BLaER1 treated with 17β-estradiol and CSF1 and Interleukin-3, amounts not matched to agents 10 nM and 100 nM (cell line): ENCODE data around the gene SMOC2.

Experiments
- H3K27ac ChIP-seq, 11 experiments: shearing (Covaris generic); formaldehyde crosslinking; 2 replicates each; pipeline ENCODE4 v1.8.1; 2022
- H3K27me3 ChIP-seq, 11 experiments: shearing (Covaris generic); formaldehyde crosslinking; 2 replicates each; pipeline ENCODE4 v1.8.1; 2022
- H3K36me3 ChIP-seq, 11 experiments: shearing (Covaris generic); formaldehyde crosslinking; 2 replicates each; pipeline ENCODE4 v1.8.1; 2022
- H3K4me1 ChIP-seq, 10 experiments: shearing (Covaris generic); formaldehyde crosslinking; 2 replicates each; pipeline ENCODE4 v1.8.1; 2022
- H3K4me2 ChIP-seq, 11 experiments: shearing (Covaris generic); formaldehyde crosslinking; 2 replicates each; pipeline ENCODE4 v1.8.1; 2022
- H3K4me3 ChIP-seq, 10 experiments: shearing (Covaris generic); formaldehyde crosslinking; 2 replicates each; pipeline ENCODE4 v1.8.1; 2022
- H3K9ac ChIP-seq, 11 experiments: shearing (Covaris generic); formaldehyde crosslinking; 2 replicates each; pipeline ENCODE4 v1.8.1; 2022
- H3K9me3 ChIP-seq, 11 experiments: shearing (Covaris generic); formaldehyde crosslinking; replicated peaks in 1 of 11; 2 replicates each; pipeline ENCODE4 v1.8.1; 2022
- H4K20me1 ChIP-seq, 11 experiments: shearing (Covaris generic); formaldehyde crosslinking; 2 replicates each; pipeline ENCODE4 v1.8.1; 2022
- Cebpa-rat ChIP-seq, 11 experiments: shearing (Covaris generic); IDR thresholded peaks; 2 replicates each; pipeline ENCODE4 v1.8.1; 2022

SMOC2 gene

GRCh38 chr6:168439794-168440450, 1.1 kb upstream of the SMOC2 start:
- no peaks in the 10 kb centered on the region for H3K36me3 ChIP-seq
- H3K4me3 ChIP-seq: no peak overlapping the region
- peaks cover 0 to 28% (median 8%) of the 10 kb centered on the region in 11 experiments; a peak in 11 of 22 replicates for H4K20me1 ChIP-seq
- TF ChIP-seq Cebpa-rat (IDR thresholded peaks at IDR 0.05): no peak
- no peak overlapping the region for H3K27ac ChIP-seq
- H3K9ac ChIP-seq: no peak overlapping the region
- no peak overlapping the region; a peak in 1 of 22 replicates for H3K4me2 ChIP-seq
- peaks cover 51 to 69% (median 65%) of the 10 kb centered on the region in 11 experiments for H3K27me3 ChIP-seq
- H3K4me1 ChIP-seq: peaks cover 7 to 19% (median 13%) of the 10 kb centered on the region in 10 experiments
- 0 out of 22 replicates have a peak, but pooled peaks cover 0 to 5% (median 0%) of the 10 kb centered on the region in 11 experiments for H3K9me3 ChIP-seq

GRCh38 chr6:168441434-168442391, 729 bp downstream of the SMOC2 start:
- H3K4me1 ChIP-seq: peaks cover 14 to 28% (median 21%) of the 10 kb centered on the region in 10 experiments
- no peak for TF ChIP-seq Cebpa-rat (IDR thresholded peaks at IDR 0.05)
- H3K4me2 ChIP-seq: peak overlapping the region; percentile 90 to 99 (median 98)
- H3K4me3 ChIP-seq: peak overlapping the region; percentile 47 to 70 (median 60)
- peak overlapping the region in 9 of 11 experiments; percentile 3 to 65 (median 46); a peak in 13 of 22 replicates for H3K9ac ChIP-seq
- peaks cover 0 to 28% (median 8%) of the 10 kb centered on the region in 11 experiments; a peak in 11 of 22 replicates for H4K20me1 ChIP-seq
- peaks cover 51 to 69% (median 65%) of the 10 kb centered on the region in 11 experiments for H3K27me3 ChIP-seq
- no peak overlapping the region for H3K27ac ChIP-seq
- no peaks in the 10 kb centered on the region for H3K9me3 ChIP-seq
- H3K36me3 ChIP-seq: no peaks in the 10 kb centered on the region

- TF ChIP-seq Cebpa-rat (IDR thresholded peaks at IDR 0.05): no peak
- peaks cover 0 to 28% (median 8%) of the 10 kb centered on the region in 11 experiments; a peak in 11 of 22 replicates for H4K20me1 ChIP-seq
- no peak overlapping the region for H3K9ac ChIP-seq
- no peaks in the 10 kb centered on the region for H3K36me3 ChIP-seq
- no peak overlapping the region for H3K4me3 ChIP-seq
- no peaks in the 10 kb centered on the region for H3K9me3 ChIP-seq
- H3K27ac ChIP-seq: no peak overlapping the region
- peaks cover 24 to 37% (median 31%) of the 10 kb centered on the region in 10 experiments for H3K4me1 ChIP-seq
- no peak overlapping the region; a peak in 1 of 22 replicates for H3K4me2 ChIP-seq
- peaks cover 51 to 69% (median 65%) of the 10 kb centered on the region in 11 experiments for H3K27me3 ChIP-seq
Observed at GRCh38 chr6:168442646-168443045, 1.7 kb downstream of the SMOC2 start.

GRCh38 chr6:168447282-168447681, 6.3 kb downstream of the SMOC2 start:
- Histone ChIP-seq H3K4me2 (peak overlapping the region; percentile 66 to 91 (median 78)), H3K4me1 (peaks cover 15 to 47% (median 43%) of the 10 kb centered on the region in 10 experiments), H3K36me3 (no peaks in the 10 kb centered on the region), H3K27ac (peak overlapping the region in 7 of 11 experiments; percentile 27 to 67 (median 51); a peak in 11 of 22 replicates), H3K9me3 (no peaks in the 10 kb centered on the region), H3K9ac (peak overlapping the region in 3 of 11 experiments; percentile 34 to 47 (median 35); a peak in 1 of 22 replicates), H3K4me3 (0 out of 20 replicates have a peak overlapping the region, but pooled peaks of 1 of the 10 experiments have one; percentile 21), H4K20me1 (peaks cover 0 to 2% (median 0%) of the 10 kb centered on the region in 11 experiments; a peak in 5 of 22 replicates), H3K27me3 (peaks cover 14 to 24% (median 20%) of the 10 kb centered on the region in 11 experiments)
- TF ChIP-seq Cebpa-rat (IDR thresholded peaks at IDR 0.05): no peak

GRCh38 chr6:168447700-168448099, 6.7 kb downstream of the SMOC2 start:
- Histone ChIP-seq H3K9ac (no peak overlapping the region), H3K9me3 (no peaks in the 10 kb centered on the region), H3K4me1 (peaks cover 15 to 47% (median 42%) of the 10 kb centered on the region in 10 experiments), H3K36me3 (no peaks in the 10 kb centered on the region), H3K4me3 (no peak overlapping the region), H3K27me3 (peaks cover 10 to 20% (median 16%) of the 10 kb centered on the region in 11 experiments), H4K20me1 (no peaks in the 10 kb centered on the region; a peak in 2 of 22 replicates), H3K27ac (peak overlapping the region in 6 of 11 experiments; percentile 11 to 59 (median 39); a peak in 8 of 22 replicates), H3K4me2 (peak overlapping the region; percentile 66 to 91 (median 78); a peak in 21 of 22 replicates)
- TF ChIP-seq Cebpa-rat (IDR thresholded peaks at IDR 0.05): no peak

- no peak for TF ChIP-seq Cebpa-rat (IDR thresholded peaks at IDR 0.05)
- peak overlapping the region in 4 of 11 experiments; percentile 21 to 59 (median 50); a peak in 2 of 22 replicates for H3K27ac ChIP-seq
- no peaks in the 10 kb centered on the region for H3K36me3 ChIP-seq
- H4K20me1 ChIP-seq: no peaks in the 10 kb centered on the region; a peak in 1 of 22 replicates
- no peaks in the 10 kb centered on the region for H3K9me3 ChIP-seq
- peaks cover 15 to 47% (median 42%) of the 10 kb centered on the region in 10 experiments for H3K4me1 ChIP-seq
- no peak overlapping the region for H3K9ac ChIP-seq
- H3K4me2 ChIP-seq: peak overlapping the region in 8 of 11 experiments; percentile 66 to 91 (median 78); a peak in 12 of 22 replicates
- H3K27me3 ChIP-seq: peaks cover 4 to 13% (median 10%) of the 10 kb centered on the region in 11 experiments
- H3K4me3 ChIP-seq: no peak overlapping the region
Observed at GRCh38 chr6:168448243-168448855, 7.4 kb downstream of the SMOC2 start.

GRCh38 chr6:168450917-168451316, 9.9 kb downstream of the SMOC2 start:
- H3K4me2 ChIP-seq: peak overlapping the region in 9 of 11 experiments; percentile 25 to 64 (median 42); a peak in 16 of 22 replicates
- no peaks in the 10 kb centered on the region for H3K36me3 ChIP-seq

More at GRCh38 chr6:168450917-168451316, 9.9 kb downstream of the SMOC2 start:
- Histone ChIP-seq H3K9ac (no peak overlapping the region), H4K20me1 (no peaks in the 10 kb centered on the region), H3K4me1 (peaks cover 15 to 45% (median 42%) of the 10 kb centered on the region in 10 experiments), H3K4me3 (no peak overlapping the region), H3K9me3 (no peaks in the 10 kb centered on the region), H3K27ac (peak overlapping the region in 1 of 11 experiments; percentile 11; a peak in 1 of 22 replicates), H3K27me3 (no peaks in the 10 kb centered on the region)
- TF ChIP-seq Cebpa-rat (IDR thresholded peaks at IDR 0.05): no peak
